Measurements from ENCODE around the gene NFATC2. TPM values are rescaled to one million over a fixed set of nuclear protein-coding genes. Genes with fewer than 3 reads are reported as not detected.

The NFATC2 gene
- total RNA-seq, 1 donor from 2014 or later, result 7.6 TPM

DNA sequence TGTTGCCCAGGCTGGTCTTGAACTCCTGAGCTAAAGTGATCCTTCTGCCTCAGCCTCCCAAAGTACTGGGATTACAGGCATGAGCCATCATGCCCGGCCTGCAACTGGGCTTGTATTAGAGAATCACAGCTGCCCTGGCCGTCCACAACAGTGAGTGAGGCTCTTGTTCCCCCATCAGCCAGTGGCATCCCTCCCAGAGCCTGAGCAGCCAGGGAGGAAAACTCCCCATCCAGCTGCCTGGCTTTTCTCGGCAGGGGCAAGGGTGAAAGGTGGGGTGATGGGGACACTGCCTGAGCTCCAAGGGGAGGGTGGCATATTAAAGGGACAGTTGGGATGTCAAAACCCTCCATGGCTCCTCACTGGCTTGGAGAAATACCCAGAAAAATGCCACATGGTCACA, 185.6 kb downstream of the NFATC2 start:
- H3K4me1 ChIP-seq, result no peaks in the 10 kb centered on the region
- no peak overlapping the region for H3K4me3 ChIP-seq
- H3K27ac ChIP-seq, result no peak overlapping the region
- TF ChIP-seq, protein P1, sequence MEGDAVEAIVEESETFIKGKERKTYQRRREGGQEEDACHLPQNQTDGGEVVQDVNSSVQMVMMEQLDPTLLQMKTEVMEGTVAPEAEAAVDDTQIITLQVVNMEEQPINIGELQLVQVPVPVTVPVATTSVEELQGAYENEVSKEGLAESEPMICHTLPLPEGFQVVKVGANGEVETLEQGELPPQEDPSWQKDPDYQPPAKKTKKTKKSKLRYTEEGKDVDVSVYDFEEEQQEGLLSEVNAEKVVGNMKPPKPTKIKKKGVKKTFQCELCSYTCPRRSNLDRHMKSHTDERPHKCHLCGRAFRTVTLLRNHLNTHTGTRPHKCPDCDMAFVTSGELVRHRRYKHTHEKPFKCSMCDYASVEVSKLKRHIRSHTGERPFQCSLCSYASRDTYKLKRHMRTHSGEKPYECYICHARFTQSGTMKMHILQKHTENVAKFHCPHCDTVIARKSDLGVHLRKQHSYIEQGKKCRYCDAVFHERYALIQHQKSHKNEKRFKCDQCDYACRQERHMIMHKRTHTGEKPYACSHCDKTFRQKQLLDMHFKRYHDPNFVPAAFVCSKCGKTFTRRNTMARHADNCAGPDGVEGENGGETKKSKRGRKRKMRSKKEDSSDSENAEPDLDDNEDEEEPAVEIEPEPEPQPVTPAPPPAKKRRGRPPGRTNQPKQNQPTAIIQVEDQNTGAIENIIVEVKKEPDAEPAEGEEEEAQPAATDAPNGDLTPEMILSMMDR (IDR thresholded peaks at IDR 0.05), result no peak
- DNase-seq (peak; percentile 41), ATAC-seq (no peak)
- no peaks in the 10 kb centered on the region for H3K9me3 ChIP-seq
- intact Hi-C loops (cut with DNase I), result no loop called here
- no peaks in the 10 kb centered on the region for H3K36me3 ChIP-seq
- H3K27me3 ChIP-seq, result no peaks in the 10 kb centered on the region

DNA sequence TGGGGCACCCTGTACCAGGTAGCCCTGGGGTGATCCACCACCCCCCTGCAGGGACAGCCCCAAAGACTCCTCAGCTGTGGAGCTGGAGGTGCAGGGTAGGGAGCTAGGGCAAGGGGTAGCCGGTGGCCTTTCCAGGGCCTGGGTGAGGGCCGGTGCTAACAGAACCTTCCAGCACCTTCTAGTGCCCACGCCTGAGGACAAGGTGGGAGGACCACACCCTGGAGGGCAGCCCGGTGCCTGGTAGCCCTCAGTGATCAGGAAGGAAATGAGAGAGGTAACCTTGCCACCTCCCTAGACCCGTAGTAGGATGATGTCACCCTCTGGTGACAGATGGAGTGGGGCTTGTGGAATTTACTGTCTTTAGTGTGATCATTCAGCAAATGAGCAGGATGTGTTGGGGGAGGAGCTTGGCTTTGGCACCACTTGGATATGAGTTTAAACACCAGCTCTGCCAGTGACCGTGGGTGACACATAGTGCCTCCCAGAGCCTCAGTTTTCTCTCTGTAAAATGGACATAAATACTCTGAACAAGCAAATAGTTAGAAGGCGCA, 187.7 kb downstream of the NFATC2 start:
- TF ChIP-seq, protein P1 (IDR thresholded peaks at IDR 0.05), result no peak
- Histone ChIP-seq H3K4me1 (no peaks in the 10 kb centered on the region), H3K36me3 (no peaks in the 10 kb centered on the region), H3K27ac (no peak overlapping the region), H3K9me3 (no peaks in the 10 kb centered on the region), H3K27me3 (no peaks in the 10 kb centered on the region), H3K4me3 (no peak overlapping the region)
- intact Hi-C loops (cut with DNase I), result no loop called here
- ATAC-seq, result peak; percentile 31
- peak; percentile 46 for DNase-seq

DNA sequence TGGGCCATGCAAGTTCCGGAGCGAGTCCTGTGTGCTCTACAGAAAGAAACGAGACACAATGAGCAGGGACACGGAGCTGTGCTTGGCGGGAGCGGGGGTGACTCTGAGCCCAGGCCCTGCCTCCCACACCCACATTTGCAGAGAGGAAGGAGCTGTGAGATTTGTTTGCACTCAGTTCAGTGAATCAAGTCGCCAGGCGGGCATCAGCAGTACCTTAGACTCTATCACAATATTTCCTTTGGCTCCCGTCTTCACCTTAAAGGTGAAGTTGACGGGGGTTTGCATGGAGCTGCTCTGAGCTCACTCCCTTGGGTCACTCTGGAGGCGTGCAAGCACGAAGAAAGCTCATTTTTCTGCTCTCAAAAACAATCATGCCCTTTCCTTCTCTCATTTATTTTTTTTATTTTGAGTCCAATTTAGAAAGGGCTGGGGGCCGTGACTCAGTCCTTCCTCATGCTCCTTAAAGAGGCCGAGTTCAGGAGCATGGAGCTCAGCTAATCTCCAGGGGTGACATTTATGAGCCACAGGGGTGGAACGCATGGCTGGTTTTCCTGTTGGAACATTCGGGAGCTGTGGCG, 188.2 kb downstream of the NFATC2 start:
- Histone ChIP-seq H3K4me3 (no peak overlapping the region), H3K4me1 (no peaks in the 10 kb centered on the region)

DNA sequence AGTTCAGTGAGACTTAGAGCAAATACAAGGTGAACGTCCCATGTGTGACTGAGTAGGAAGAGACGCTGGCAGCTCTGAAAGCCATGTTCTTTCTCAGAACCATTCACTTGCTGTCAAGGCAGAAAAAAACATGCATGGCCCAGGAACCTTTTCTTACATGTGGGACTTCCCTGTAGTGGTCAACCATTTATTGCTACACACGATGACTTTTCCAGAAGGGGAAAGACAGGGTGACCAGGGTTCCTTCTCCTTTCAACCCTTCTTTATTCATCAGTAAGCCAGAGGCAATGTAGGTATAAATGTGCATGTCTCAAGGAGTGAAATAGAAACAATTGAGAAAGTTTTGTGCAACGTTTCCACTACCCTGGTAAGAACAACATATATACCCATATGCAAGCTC, 189.0 kb downstream of the NFATC2 start:
- intact Hi-C loops (cut with DNase I), result no loop called here
- no peaks in the 10 kb centered on the region for H3K27me3 ChIP-seq
- no peaks in the 10 kb centered on the region for H3K9me3 ChIP-seq

More for the DNA sequence above, 188.2 kb downstream of the NFATC2 start:
- ATAC-seq (no peak), DNase-seq (peak; percentile 17)
- Histone ChIP-seq H3K36me3 (no peaks in the 10 kb centered on the region), H3K27ac (no peak overlapping the region), H3K27me3 (no peaks in the 10 kb centered on the region), H3K9me3 (no peaks in the 10 kb centered on the region)
- intact Hi-C loops (cut with DNase I), result no loop called here
- TF ChIP-seq, protein P1 (IDR thresholded peaks at IDR 0.05), result no peak

DNA sequence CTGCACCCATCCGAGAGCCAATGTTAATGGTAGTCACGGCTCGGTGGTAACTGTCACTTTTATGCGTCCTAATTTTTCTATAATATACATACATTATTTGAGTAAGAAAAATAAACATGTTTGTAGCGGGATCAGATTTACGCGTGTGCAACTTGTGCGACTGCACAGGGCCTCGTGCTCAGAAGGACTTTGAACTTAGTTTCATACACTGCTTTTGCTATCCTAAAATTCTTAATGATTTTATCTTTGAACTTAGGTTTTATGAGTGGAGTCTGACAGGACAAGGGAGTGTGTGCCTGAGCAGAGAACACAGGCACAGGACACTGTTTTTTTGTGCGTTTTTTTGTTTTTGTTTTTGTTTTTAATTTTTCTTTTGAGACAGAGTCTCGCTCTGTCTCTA, 189.7 kb downstream of the NFATC2 start:
- peak; percentile 32 for DNase-seq
- Histone ChIP-seq H3K27ac (no peak overlapping the region), H3K27me3 (no peaks in the 10 kb centered on the region), H3K36me3 (no peaks in the 10 kb centered on the region), H3K4me3 (no peak overlapping the region), H3K4me1 (no peaks in the 10 kb centered on the region), H3K9me3 (no peaks in the 10 kb centered on the region)
- ATAC-seq, result no peak
- TF ChIP-seq, protein P1 (IDR thresholded peaks at IDR 0.05), result no peak
- intact Hi-C loops (cut with DNase I), result no loop called here

More for the DNA sequence above, 189.0 kb downstream of the NFATC2 start:
- H3K4me3 ChIP-seq, result no peak overlapping the region
- TF ChIP-seq, protein P1 (IDR thresholded peaks at IDR 0.05), result no peak
- DNase-seq (no peak), ATAC-seq (no peak)
- H3K4me1 ChIP-seq, result no peaks in the 10 kb centered on the region
- H3K27ac ChIP-seq, result no peak overlapping the region
- no peaks in the 10 kb centered on the region for H3K36me3 ChIP-seq

Measured in upper lobe of right lung (tissue), 1 donor.